K562 (cell line): ENCODE results near the gene PTGES3. TPM values are rescaled to one million over a fixed set of nuclear protein-coding genes. Genes with fewer than 3 reads are reported as not detected.

Source experiments
- DPF2 ChIP-seq: fragments of 450-650 bp; IDR thresholded peaks from 2 replicates; pipeline ENCODE4 v1.6.1; 2016
- HIVEP1 ChIP-seq: fragments of 250-450 bp; sonication (Bioruptor Pico); IDR thresholded peaks from 2 replicates; pipeline ENCODE4 v1.4.0; 2020; ENCODE audit warnings: mild to moderate bottlenecking
- MAZ ChIP-seq, 2 experiments: fragments of 450-650 bp in 1 of 2; sonication (generic) in 1 of 2; formaldehyde crosslinking; IDR thresholded peaks in 1 of 2; conservative IDR thresholded peaks in 1 of 2; 2 replicates each; pipeline versions ENCODE4 v1.4.0 to v1.5.0; 2020; ENCODE audit warnings: mild to moderate bottlenecking in 1 of 2, missing genetic modification reagents in 1 of 2
- MXI1 ChIP-seq: IDR thresholded peaks from 2 replicates; pipeline ENCODE4 v1.6.1; 2011; ENCODE audit warnings: low read depth, mild to moderate bottlenecking, improper control_type of control experiment, low read length
- NCOA4 ChIP-seq: fragments of 450-650 bp; IDR thresholded peaks from 2 replicates; pipeline ENCODE4 v1.6.1; 2018; ENCODE audit warnings: mild to moderate bottlenecking; ENCODE audit not compliant: partially characterized antibody
- NRF1 ChIP-seq, 2 experiments: fragments of 450-650 bp; IDR thresholded peaks in 1 of 2; conservative IDR thresholded peaks in 1 of 2; 2 replicates each; pipeline ENCODE4 v1.6.1; 2014; ENCODE audit warnings: mild to moderate bottlenecking in 2 of 2
- PHF21A ChIP-seq: fragments of 450-650 bp; IDR thresholded peaks from 2 replicates; pipeline ENCODE4 v1.6.1; 2017; ENCODE audit warnings: low read depth, borderline replicate concordance
- PHF8 ChIP-seq: fragments of 200-600 bp; sonication (generic); IDR thresholded peaks from 2 replicates; pipeline ENCODE4 v1.6.1; 2012; ENCODE audit warnings: mixed run types, mild to moderate bottlenecking, inconsistent platforms, low read length, moderate library complexity, borderline replicate concordance
- RBFOX2 ChIP-seq: fragments of 200-400 bp; formaldehyde crosslinking; IDR thresholded peaks from 2 replicates; pipeline ENCODE4 v1.6.1; 2017; ENCODE audit warnings: low read depth, mild to moderate bottlenecking, low read length, moderate library complexity
- SIN3A ChIP-seq, 2 experiments: fragments of 150-350 bp in 1 of 2; IDR thresholded peaks; 2 replicates each; pipeline ENCODE4 v1.6.1; 2011 to 2016; ENCODE audit warnings: borderline replicate concordance in 2 of 2, low read depth in 2 of 2, low read length in 2 of 2, mild to moderate bottlenecking in 2 of 2, moderate library complexity in 2 of 2; ENCODE audit not compliant: control insufficient read depth in 1 of 2
- TAF7 ChIP-seq: fragments of 450-650 bp; IDR thresholded peaks from 2 replicates; pipeline ENCODE4 v1.6.1; 2016; ENCODE audit warnings: missing genetic modification characterization, missing compliant biosample characterization
- TCF7L2 ChIP-seq: fragments of 150-350 bp; IDR thresholded peaks from 2 replicates; pipeline ENCODE4 v1.6.1; 2016; ENCODE audit warnings: low read depth, mild to moderate bottlenecking, low read length, moderate library complexity
- ZBED1 ChIP-seq: IDR thresholded peaks from 2 replicates; pipeline ENCODE4 v1.6.1; 2014
- ZC3H8 ChIP-seq: fragments of 450-650 bp; IDR thresholded peaks from 2 replicates; pipeline ENCODE4 v1.6.1; 2017
- ZFX ChIP-seq: sonication (generic); formaldehyde crosslinking; IDR thresholded peaks from 2 replicates; pipeline ENCODE4 v1.8.0; 2022; ENCODE audit warnings: mild to moderate bottlenecking, missing genetic modification reagents, moderate library complexity
- ZNF146 ChIP-seq: IDR thresholded peaks from one replicate; pipeline ENCODE4 v1.6.1; 2018; ENCODE audit warnings: missing compliant biosample characterization; ENCODE audit not compliant: unreplicated experiment
- ZNF274 ChIP-seq: IDR thresholded peaks from 2 replicates; pipeline ENCODE4 v1.6.1; 2011; ENCODE audit warnings: low read depth, mild to moderate bottlenecking, low read length, moderate library complexity, borderline replicate concordance
- ZNF347 ChIP-seq: fragments of 450-650 bp; formaldehyde crosslinking; IDR thresholded peaks from 2 replicates; pipeline ENCODE4 v1.4.0; 2020; ENCODE audit warnings: low read depth, mild to moderate bottlenecking, moderate library complexity
- polyA plus RNA-seq, 8 experiments: library from polyadenylated mRNA; depleted of rRNA in 4 of 8; stranded (reverse) in 5 of 8; unstranded in 3 of 8; fragments of >200 nt; fragmentation: Nextera tagmentation in 2 of 8; fragmentation: Illumina TruSeq in 1 of 8; extraction: Ambion mirVana in 2 of 8; extraction: Trizol in 1 of 8; gene quantifications; 2 replicates each; pipeline versions ENCODE4 v1.2.1 to v1.2.3, GENCODE V29; 2011 to 2014; ENCODE audit warnings: inconsistent platforms in 1 of 8, missing spikeins in 1 of 8
- total RNA-seq, 7 experiments: library from RNA; depleted of rRNA in 6 of 7; stranded (reverse); fragments of >200 nt in 6 of 7; fragmentation: Illumina TruSeq in 2 of 7; extraction: Trizol in 2 of 7; gene quantifications; 2 replicates each; pipeline versions ENCODE4 v1.2.1 to v1.2.3, GENCODE V29; 2011 to 2021; ENCODE audit warnings: low replicate concordance in 1 of 7
- TF ChIP-seq, protein P1 (sequence below): sonication (generic); formaldehyde crosslinking; IDR thresholded peaks from 2 replicates; pipeline ENCODE4 v1.8.0; 2022; ENCODE audit warnings: mild to moderate bottlenecking, missing genetic modification reagents
- TF ChIP-seq, protein P2 (sequence below): fragments of 250-450 bp; sonication (Bioruptor Pico); IDR thresholded peaks from 2 replicates; pipeline ENCODE4 v1.5.0; 2021
- TF ChIP-seq, protein P3 (sequence below), 2 experiments: fragments of 450-650 bp in 1 of 2; sonication (generic) in 1 of 2; formaldehyde crosslinking in 1 of 2; IDR thresholded peaks in 1 of 2; conservative IDR thresholded peaks in 1 of 2; 2 replicates each; pipeline versions ENCODE4 v1.6.1 to v1.8.1; 2016 to 2023; ENCODE audit warnings: mild to moderate bottlenecking in 2 of 2, moderate library complexity in 2 of 2, inconsistent platforms in 1 of 2, missing genetic modification reagents in 1 of 2

The PTGES3 gene
- total and polyA plus RNA-seq, 9 of the 15 experiments (the other 6 are each of a cell fraction or from before 2014, with no cell fraction given) = 163 to 501 (median 213) TPM

DNA sequence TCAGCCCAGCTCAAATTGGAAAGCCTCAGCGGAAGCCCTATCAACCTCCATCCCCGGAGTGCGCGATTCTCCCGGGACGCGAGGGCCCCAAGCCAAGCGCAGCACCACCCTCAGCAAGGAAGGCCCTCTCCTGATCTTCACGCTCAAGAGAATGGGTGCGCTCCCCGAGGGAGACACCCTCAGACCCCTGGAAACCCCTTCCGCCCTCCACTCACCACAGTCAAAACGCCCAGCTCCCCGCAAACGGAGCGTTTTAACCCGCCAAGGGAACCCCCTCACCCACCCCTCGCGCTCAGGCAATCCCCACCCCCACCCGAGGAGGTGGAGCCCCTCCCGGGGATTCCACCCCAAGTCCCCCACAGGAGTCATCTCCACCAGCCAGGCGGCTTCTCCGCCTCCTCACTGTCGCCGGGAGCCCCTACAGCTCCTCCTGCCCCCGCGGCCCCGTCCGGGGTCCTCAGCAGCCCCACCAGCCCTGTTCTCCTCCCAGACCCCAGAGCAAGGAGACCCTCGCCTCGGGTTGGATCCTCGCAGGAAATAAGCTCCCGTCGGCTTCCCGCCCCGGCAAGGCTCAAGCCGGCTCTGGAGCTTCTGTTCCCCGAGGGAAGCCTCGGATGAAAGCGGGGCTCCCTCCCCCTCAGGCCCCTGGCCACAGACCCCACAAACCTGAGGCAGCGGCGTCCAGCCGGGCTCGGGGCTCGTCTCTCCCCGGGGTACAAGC is 58.5 kb downstream of the PTGES3 start (continued):
- 0 out of 4 replicates have a peak, but pooled peaks of 1 of the 2 experiments have one; percentile 3 for TF ChIP-seq MAZ (CRISPR knock-in tag; conservative IDR thresholded peaks at IDR 0.05 in 1 of 2, IDR thresholded peaks at IDR 0.05 in 1 of 2)
- no peak for TF ChIP-seq ZNF274
- TF ChIP-seq, protein P1, sequence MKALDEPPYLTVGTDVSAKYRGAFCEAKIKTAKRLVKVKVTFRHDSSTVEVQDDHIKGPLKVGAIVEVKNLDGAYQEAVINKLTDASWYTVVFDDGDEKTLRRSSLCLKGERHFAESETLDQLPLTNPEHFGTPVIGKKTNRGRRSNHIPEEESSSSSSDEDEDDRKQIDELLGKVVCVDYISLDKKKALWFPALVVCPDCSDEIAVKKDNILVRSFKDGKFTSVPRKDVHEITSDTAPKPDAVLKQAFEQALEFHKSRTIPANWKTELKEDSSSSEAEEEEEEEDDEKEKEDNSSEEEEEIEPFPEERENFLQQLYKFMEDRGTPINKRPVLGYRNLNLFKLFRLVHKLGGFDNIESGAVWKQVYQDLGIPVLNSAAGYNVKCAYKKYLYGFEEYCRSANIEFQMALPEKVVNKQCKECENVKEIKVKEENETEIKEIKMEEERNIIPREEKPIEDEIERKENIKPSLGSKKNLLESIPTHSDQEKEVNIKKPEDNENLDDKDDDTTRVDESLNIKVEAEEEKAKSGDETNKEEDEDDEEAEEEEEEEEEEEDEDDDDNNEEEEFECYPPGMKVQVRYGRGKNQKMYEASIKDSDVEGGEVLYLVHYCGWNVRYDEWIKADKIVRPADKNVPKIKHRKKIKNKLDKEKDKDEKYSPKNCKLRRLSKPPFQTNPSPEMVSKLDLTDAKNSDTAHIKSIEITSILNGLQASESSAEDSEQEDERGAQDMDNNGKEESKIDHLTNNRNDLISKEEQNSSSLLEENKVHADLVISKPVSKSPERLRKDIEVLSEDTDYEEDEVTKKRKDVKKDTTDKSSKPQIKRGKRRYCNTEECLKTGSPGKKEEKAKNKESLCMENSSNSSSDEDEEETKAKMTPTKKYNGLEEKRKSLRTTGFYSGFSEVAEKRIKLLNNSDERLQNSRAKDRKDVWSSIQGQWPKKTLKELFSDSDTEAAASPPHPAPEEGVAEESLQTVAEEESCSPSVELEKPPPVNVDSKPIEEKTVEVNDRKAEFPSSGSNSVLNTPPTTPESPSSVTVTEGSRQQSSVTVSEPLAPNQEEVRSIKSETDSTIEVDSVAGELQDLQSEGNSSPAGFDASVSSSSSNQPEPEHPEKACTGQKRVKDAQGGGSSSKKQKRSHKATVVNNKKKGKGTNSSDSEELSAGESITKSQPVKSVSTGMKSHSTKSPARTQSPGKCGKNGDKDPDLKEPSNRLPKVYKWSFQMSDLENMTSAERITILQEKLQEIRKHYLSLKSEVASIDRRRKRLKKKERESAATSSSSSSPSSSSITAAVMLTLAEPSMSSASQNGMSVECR = peak; percentile 13; the same call in 1 of the 2 replicates
- TF ChIP-seq NCOA4 = no peak
- peak; percentile 46; the same call in 1 of the 2 replicates for TF ChIP-seq ZFX (CRISPR knock-in tag)
- no peak for TF ChIP-seq TCF7L2
- TF ChIP-seq DPF2 = no peak
- TF ChIP-seq ZBED1 = no peak; the same call in 1 of the 2 replicates
- no peak for TF ChIP-seq ZNF146 (CRISPR knock-in tag)
- TF ChIP-seq ZNF347 (CRISPR knock-in tag) = no peak
- TF ChIP-seq PHF8 = peak; percentile 45; the same call in 1 of the 2 replicates
- no peak for TF ChIP-seq PHF21A
- no peak for TF ChIP-seq NRF1 (conservative IDR thresholded peaks at IDR 0.05 in 1 of 2, IDR thresholded peaks at IDR 0.05 in 1 of 2)
- TF ChIP-seq, protein P2, sequence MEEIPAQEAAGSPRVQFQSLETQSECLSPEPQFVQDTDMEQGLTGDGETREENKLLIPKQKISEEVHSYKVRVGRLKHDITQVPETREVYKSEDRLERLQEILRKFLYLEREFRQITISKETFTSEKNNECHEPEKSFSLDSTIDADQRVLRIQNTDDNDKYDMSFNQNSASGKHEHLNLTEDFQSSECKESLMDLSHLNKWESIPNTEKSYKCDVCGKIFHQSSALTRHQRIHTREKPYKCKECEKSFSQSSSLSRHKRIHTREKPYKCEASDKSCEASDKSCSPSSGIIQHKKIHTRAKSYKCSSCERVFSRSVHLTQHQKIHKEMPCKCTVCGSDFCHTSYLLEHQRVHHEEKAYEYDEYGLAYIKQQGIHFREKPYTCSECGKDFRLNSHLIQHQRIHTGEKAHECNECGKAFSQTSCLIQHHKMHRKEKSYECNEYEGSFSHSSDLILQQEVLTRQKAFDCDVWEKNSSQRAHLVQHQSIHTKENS (CRISPR knock-in tag) = no peak
- no peak for TF ChIP-seq ZC3H8
- TF ChIP-seq, protein P3, sequence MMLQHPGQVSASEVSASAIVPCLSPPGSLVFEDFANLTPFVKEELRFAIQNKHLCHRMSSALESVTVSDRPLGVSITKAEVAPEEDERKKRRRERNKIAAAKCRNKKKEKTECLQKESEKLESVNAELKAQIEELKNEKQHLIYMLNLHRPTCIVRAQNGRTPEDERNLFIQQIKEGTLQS (IDR thresholded peaks at IDR 0.05) = no peak
- TF ChIP-seq, protein P3 (CRISPR knock-in tag; conservative IDR thresholded peaks at IDR 0.05) = no peak
- TF ChIP-seq RBFOX2 = peak; percentile 67
- TF ChIP-seq HIVEP1 = no peak
- TF ChIP-seq MXI1 = no peak
- TF ChIP-seq SIN3A (IDR thresholded peaks at IDR 0.05; ENCODE audit: borderline replicate concordance in 2 of 2, control insufficient read depth in 1 of 2, low read depth in 2 of 2, low read length in 2 of 2) = peak in 1 of 2 experiments; percentile 32; a peak in 1 of 4 replicates
- no peak for TF ChIP-seq TAF7 (tag)
